ENCODE data around the gene MLPH.
"Not testable (repeated sequence)": the region's sequence is repeated elsewhere in the genome, so short reads cannot be mapped to it uniquely, and the experiment has no call there.

MLPH gene

DNA sequence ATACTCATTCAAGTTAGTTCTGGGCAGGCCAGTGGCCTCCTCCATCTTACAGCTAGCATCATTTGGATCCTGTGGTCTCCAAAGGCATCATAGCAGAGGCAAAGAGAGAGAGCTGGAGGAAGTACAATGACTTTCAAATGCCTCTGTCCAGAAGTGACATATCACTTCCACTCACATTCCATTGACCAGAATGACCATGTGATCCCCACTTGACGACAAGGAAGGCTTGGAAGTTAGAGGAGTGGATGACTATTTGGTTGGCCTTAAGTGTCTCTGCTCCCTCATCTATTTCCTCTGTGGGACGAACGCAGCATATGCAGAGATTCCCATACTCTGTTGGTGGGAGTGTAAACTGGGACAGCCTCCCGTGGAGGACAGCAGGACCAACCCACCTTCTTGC lies 27.8 kb upstream of the MLPH start:
- Histone ChIP-seq H3K4me3 (ENCODE audit: low read length) (no peak overlapping the region), H3K27me3 (ENCODE audit: insufficient read depth, low read length) (no peaks in the 10 kb centered on the region), H3K36me3 (ENCODE audit: insufficient read depth, low read length) (no peaks in the 10 kb centered on the region), H3K27ac (ENCODE audit: low read depth, low read length) (no peak overlapping the region), H3K9me3 (ENCODE audit: insufficient read depth, low read depth, low read length) (no peaks in the 10 kb centered on the region), H3K9ac (ENCODE audit: low read depth, low read length) (no peak overlapping the region), H3K4me1 (ENCODE audit: insufficient read depth, low read length) (no peaks in the 10 kb centered on the region)
- WGBS: 92% methylated on average over 3 of the region's 4 CpGs

DNA sequence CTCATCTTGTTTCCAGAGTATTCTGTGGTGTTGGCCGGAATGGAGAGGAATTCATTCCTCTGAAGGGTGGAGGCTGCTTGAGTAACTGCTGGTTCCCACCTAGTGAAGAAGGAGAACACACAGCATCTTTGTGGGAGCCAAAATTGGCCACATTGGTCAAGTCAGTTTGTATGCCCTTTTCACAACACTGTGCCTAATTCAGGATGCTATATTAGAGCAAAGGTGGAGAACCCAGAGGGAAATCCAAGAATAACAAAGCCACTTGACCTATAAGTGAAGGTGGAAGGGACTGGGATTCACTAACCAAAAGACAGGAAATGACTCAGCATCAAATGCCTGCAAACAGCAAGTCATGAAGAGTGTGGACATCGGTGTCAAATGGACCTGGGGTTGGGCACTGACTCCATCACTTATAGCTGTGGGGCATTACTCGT lies 27.3 kb upstream of the MLPH start:
- Histone ChIP-seq H3K9me3 (ENCODE audit: insufficient read depth, low read depth, low read length) (no peaks in the 10 kb centered on the region), H3K9ac (ENCODE audit: low read depth, low read length) (no peak overlapping the region), H3K4me3 (ENCODE audit: low read length) (no peak overlapping the region), H3K4me1 (ENCODE audit: insufficient read depth, low read length) (no peaks in the 10 kb centered on the region), H3K27ac (ENCODE audit: low read depth, low read length) (no peak overlapping the region), H3K27me3 (ENCODE audit: insufficient read depth, low read length) (no peaks in the 10 kb centered on the region), H3K36me3 (ENCODE audit: insufficient read depth, low read length) (no peaks in the 10 kb centered on the region)
- WGBS: 83% methylated on average over 3 of the region's 3 CpGs

DNA sequence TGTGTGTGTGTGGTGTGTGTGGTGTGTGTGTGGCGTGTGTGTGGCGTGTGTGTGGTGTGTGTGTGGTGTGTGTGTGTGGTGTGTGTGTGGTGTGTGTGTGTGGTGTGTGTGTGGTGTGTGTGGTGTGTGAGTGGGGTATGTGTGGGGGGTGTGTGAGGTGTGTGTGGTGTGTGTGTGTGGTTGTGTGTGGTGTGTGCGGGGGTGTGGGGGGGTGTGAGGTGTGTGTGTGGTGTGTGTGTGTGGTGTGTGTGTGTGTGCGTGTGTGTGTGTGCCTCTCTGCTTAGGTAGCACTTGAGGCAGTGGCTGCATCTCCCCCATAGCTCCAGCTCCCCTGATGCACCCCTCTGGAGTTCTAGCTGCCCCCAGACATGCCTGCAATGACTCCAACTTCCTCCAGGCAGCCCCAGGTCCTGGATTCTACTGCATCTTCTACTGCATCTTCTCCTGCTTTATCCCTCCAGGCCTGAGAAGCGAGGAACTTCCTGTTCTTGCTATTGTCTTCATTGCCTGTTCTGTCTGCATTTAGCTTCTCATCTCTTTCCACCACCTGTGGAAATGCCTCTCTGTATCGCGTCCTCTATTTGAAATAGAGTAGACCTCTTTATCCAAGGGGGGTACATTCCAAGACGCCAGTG lies 22.2 kb upstream of the MLPH start:
- H3K27ac ChIP-seq (ENCODE audit: low read depth, low read length): no peak overlapping the region
- no peaks in the 10 kb centered on the region for H3K27me3 ChIP-seq (ENCODE audit: insufficient read depth, low read length)
- no peaks in the 10 kb centered on the region for H3K36me3 ChIP-seq (ENCODE audit: insufficient read depth, low read length)
- no peak overlapping the region for H3K4me3 ChIP-seq (ENCODE audit: low read length)
- H3K9ac ChIP-seq (ENCODE audit: low read depth, low read length): no peak overlapping the region
- H3K4me1 ChIP-seq (ENCODE audit: insufficient read depth, low read length): no peaks in the 10 kb centered on the region
- H3K9me3 ChIP-seq (ENCODE audit: insufficient read depth, low read depth, low read length): no peaks in the 10 kb centered on the region
- WGBS: 91% methylated on average over 6 of the region's 8 CpGs

DNA sequence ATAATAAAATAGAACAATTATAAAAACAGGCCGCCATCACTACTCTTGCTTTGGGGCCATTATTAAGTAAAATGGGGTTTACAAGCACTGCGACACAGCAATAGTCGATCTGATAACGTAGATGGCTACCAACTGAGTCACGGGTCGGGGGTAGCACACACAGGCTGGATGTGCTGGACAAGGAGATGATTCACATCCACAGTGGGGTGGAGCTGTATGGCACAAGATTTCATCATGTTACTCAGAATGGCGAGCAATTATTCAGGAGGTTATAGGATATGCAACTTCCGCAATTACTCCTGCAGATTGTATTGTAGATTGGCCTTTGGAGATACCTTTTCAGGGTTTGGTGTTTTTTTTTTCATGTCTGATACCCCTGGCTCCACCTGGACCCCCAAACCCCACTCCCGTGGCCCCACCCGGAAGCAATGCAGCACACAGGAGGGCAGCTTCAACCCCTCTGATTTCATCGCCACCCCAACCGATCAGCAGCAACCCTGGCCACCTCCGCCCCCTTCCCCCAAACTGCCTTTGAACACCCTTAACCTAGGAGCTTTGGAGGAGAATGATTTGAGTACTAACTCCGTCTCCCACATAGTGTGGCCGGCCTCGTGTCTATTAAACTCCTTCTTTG lies 21.4 kb upstream of the MLPH start:
- H3K4me1 ChIP-seq (ENCODE audit: insufficient read depth, low read length): no peaks in the 10 kb centered on the region
- WGBS: 96% methylated on average over 16 of the region's 16 CpGs
- no peaks in the 10 kb centered on the region for H3K9me3 ChIP-seq (ENCODE audit: insufficient read depth, low read depth, low read length)
- H3K4me3 ChIP-seq (ENCODE audit: low read length): no peak overlapping the region
- no peak overlapping the region for H3K27ac ChIP-seq (ENCODE audit: low read depth, low read length)
- H3K36me3 ChIP-seq (ENCODE audit: insufficient read depth, low read length): no peaks in the 10 kb centered on the region
- no peak overlapping the region for H3K9ac ChIP-seq (ENCODE audit: low read depth, low read length)
- H3K27me3 ChIP-seq (ENCODE audit: insufficient read depth, low read length): no peaks in the 10 kb centered on the region

DNA sequence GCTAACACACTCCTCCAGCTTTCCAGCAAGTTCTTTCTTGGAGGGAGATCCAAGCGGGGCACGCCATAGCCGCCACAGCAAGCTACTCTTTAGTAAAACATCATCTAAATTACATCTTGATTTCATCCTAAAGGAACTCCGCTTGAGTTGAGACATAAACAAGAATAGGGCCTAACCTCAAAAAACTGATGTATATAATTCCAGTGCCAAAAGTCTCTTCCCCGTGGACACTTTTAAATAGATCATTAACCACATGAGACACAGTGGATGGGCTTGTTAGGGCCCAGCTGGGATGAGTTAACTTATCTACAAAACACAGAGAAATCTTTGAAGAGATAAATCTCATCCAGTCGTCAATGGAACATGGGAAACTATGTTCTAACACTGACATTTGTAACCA lies 20.8 kb upstream of the MLPH start:
- Histone ChIP-seq H3K36me3 (ENCODE audit: insufficient read depth, low read length) (no peaks in the 10 kb centered on the region), H3K27ac (ENCODE audit: low read depth, low read length) (no peak overlapping the region), H3K4me3 (ENCODE audit: low read length) (no peak overlapping the region), H3K9me3 (ENCODE audit: insufficient read depth, low read depth, low read length) (no peaks in the 10 kb centered on the region), H3K4me1 (ENCODE audit: insufficient read depth, low read length) (no peaks in the 10 kb centered on the region), H3K9ac (ENCODE audit: low read depth, low read length) (no peak overlapping the region), H3K27me3 (ENCODE audit: insufficient read depth, low read length) (no peaks in the 10 kb centered on the region)
- 92% methylated on average over 6 of the region's 6 CpGs for WGBS

DNA sequence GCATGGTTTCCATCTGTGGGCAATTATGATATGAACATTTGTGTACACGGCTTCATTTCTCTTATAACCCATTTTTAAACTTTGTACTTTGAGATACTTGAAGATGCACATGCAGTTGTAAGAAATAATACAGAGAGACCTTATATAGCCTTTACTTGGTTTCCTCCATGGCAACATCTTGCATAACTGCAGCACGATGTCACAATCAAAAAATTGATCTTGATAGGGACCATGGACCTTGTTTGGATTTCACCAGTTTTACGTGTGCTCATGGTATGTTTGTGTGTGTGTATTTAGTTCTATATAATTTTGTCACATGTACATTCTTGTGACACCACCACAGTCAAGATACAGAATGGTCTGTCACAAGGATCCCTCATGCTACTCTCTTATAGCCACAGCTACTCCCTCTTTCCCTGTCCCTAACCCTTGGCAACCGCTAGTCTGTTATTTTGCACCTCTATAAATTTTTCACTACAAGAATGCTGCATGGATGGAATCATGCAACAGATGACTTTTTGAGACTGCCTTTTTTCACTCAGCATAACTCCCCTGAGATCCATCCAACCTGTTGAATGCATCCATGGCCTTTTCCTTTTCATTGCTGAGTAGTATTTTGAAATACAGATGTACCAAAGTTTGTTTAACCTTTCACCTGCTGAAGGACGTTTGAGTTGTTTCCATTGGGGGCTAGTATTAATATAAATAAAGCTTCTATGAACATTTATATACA lies 19.4 kb upstream of the MLPH start:
- no peak overlapping the region for H3K27ac ChIP-seq (ENCODE audit: low read depth, low read length)
- no peaks in the 10 kb centered on the region for H3K4me1 ChIP-seq (ENCODE audit: insufficient read depth, low read length)
- no peaks in the 10 kb centered on the region for H3K27me3 ChIP-seq (ENCODE audit: insufficient read depth, low read length)
- no peak overlapping the region for H3K4me3 ChIP-seq (ENCODE audit: low read length)
- WGBS: 93% methylated on average over 3 of the region's 5 CpGs
- no peaks in the 10 kb centered on the region for H3K9me3 ChIP-seq (ENCODE audit: insufficient read depth, low read depth, low read length)
- no peaks in the 10 kb centered on the region for H3K36me3 ChIP-seq (ENCODE audit: insufficient read depth, low read length)
- H3K9ac ChIP-seq (ENCODE audit: low read depth, low read length): no peak overlapping the region

DNA sequence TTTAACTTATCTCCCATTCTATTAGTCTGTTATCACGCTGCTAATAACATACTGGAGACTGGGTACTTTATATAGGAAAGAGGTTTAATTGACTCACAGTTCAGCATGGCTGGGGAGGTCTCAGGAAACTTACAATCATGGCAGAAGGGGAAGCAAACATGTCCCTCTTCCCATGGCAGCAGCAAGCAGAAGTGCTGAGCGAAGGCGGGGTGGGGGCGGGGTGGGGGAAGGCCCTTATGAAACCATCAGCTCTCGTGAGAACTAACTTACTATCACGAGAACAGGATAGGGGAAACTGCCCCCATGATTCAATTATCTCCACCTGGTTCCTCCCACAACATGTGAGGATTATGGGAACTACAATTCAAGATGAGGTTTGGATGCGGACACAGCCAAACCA lies 17.6 kb upstream of the MLPH start:
- H3K9ac ChIP-seq (ENCODE audit: low read depth, low read length); H3K36me3 ChIP-seq (ENCODE audit: insufficient read depth, low read length); H3K9me3 ChIP-seq (ENCODE audit: insufficient read depth, low read depth, low read length); H3K27me3 ChIP-seq (ENCODE audit: insufficient read depth, low read length); H3K4me1 ChIP-seq (ENCODE audit: insufficient read depth, low read length); H3K4me3 ChIP-seq (ENCODE audit: low read length); H3K27ac ChIP-seq (ENCODE audit: low read depth, low read length): not testable (repeated sequence)
- 93% methylated on average over 4 of the region's 7 CpGs for WGBS

DNA sequence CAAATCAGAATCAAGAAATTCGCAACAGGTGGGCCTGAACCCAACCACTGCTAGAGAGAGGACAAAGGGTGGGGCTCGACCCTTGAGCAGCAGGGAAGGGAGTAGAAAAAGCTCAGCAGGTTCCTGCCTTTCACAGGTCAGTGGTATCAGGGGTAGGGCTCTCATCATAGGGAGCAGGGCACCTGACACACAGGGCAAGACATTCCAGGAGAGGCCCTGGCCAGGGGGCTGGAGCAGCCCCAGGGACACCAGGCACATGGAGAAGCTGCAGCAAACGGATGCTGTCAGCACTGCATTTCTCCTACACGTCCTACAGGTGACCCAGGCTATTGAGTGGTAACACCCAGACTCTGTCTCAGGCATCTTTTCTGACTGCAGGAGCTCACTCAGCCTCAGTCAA lies 17.2 kb upstream of the MLPH start:
- 83% methylated on average over 4 of the region's 4 CpGs for WGBS
- Histone ChIP-seq H3K9ac (ENCODE audit: low read depth, low read length) (no peak overlapping the region), H3K36me3 (ENCODE audit: insufficient read depth, low read length) (no peaks in the 10 kb centered on the region), H3K4me1 (ENCODE audit: insufficient read depth, low read length) (no peaks in the 10 kb centered on the region), H3K27ac (ENCODE audit: low read depth, low read length) (no peak overlapping the region), H3K27me3 (ENCODE audit: insufficient read depth, low read length) (no peaks in the 10 kb centered on the region), H3K4me3 (ENCODE audit: low read length) (no peak overlapping the region), H3K9me3 (ENCODE audit: insufficient read depth, low read depth, low read length) (no peaks in the 10 kb centered on the region)

DNA sequence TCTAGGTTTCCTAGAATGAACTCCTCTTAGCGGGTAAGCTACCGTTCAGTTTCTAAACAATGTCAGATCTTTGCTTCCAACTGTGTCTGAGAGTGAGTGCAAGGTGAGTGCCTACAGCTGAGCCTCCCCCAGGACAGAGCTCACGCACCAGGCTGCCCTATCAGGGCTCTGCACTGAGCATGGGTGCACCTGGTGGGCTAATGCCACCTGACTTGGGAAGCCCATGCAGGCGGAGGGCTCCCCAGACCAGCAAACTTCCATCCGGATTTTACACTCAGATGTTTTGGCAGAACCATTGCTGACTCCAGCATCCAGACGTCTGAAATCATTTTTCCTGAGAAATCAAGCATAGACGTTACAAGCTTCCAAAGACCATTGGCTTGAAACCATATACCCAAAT lies 16.1 kb upstream of the MLPH start:
- no peak overlapping the region for H3K9ac ChIP-seq (ENCODE audit: low read depth, low read length)
- H3K9me3 ChIP-seq (ENCODE audit: insufficient read depth, low read depth, low read length): no peaks in the 10 kb centered on the region
- 86% methylated on average over 7 of the region's 7 CpGs for WGBS
- peaks cover 4% of the 10 kb centered on the region for H3K27me3 ChIP-seq (ENCODE audit: insufficient read depth, low read length)
- no peaks in the 10 kb centered on the region for H3K36me3 ChIP-seq (ENCODE audit: insufficient read depth, low read length)
- no peaks in the 10 kb centered on the region for H3K4me1 ChIP-seq (ENCODE audit: insufficient read depth, low read length)
- H3K4me3 ChIP-seq (ENCODE audit: low read length): no peak overlapping the region
- H3K27ac ChIP-seq (ENCODE audit: low read depth, low read length): no peak overlapping the region

DNA sequence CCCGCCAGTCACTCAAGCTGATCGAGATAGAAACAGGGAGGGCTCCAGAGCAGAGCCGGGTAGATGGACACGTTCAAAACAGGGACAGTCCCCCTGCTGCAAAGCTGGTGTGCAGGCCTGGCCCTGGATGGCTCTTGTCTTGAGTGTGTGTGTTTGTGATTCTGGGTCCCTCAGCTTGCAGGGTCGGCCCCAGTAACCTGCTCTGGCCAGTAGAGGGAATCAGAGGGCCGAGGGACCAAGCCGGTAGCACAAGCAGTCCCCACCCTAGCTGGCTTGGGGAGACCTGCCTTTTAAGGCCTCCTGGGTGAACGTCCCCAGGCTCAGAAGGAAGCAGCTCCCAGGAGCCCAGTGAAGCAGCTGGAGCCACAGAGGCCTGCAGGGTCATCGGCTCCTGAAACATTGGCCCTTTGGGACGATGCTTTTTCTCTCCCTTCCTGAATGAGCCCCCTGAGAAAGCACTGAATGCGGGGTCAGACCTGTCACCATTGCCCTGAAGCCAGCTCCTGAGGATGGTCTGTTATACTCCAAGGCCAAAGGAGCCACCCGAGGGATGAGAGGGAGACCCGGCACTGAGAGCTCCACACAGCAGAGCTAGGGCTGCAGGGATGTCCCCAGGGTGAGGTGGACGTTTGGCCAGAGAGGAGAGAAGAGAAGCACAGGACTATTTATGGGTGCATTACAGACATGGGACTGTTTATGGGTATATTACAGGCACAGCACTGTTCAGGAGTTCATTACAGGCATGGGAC lies 15.4 kb upstream of the MLPH start:
- peaks cover 11% of the 10 kb centered on the region for H3K27me3 ChIP-seq (ENCODE audit: insufficient read depth, low read length)
- H3K36me3 ChIP-seq (ENCODE audit: insufficient read depth, low read length): no peaks in the 10 kb centered on the region
- no peaks in the 10 kb centered on the region for H3K9me3 ChIP-seq (ENCODE audit: insufficient read depth, low read depth, low read length)
- H3K4me3 ChIP-seq (ENCODE audit: low read length): no peak overlapping the region
- no peak overlapping the region for H3K27ac ChIP-seq (ENCODE audit: low read depth, low read length)
- no peaks in the 10 kb centered on the region; the same call in 1 of the 2 replicates for H3K4me1 ChIP-seq (ENCODE audit: insufficient read depth, low read length)
- H3K9ac ChIP-seq (ENCODE audit: low read depth, low read length): no peak overlapping the region
- WGBS: 57% methylated on average over 14 of the region's 14 CpGs

DNA sequence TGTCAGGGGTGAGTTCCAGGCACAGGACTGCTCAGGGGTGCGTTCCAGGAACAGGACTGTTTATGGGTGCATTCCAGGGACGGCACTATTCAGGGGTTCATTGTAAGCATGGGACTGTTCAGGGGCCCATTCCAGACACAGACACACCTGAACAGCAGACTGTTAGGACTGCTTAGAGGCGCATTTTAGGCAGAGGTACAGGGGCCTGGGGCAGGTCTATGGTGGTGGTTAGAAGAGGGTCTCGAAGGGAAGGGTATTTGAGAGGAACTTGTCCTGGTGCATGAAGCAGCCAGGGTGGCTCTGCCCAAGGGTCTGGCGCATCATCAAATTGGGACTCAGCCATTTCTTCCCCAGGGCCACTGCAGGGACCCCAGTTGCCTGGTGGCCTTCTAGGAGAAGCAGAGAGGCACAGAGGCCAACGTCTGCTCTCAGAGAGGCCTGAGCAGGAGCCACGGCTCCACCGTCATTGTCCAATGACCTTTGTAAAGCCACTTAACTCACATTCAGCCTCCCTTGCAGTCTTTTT lies 14.8 kb upstream of the MLPH start:
- Histone ChIP-seq H3K9me3 (ENCODE audit: insufficient read depth, low read depth, low read length) (no peaks in the 10 kb centered on the region), H3K4me1 (ENCODE audit: insufficient read depth, low read length) (no peaks in the 10 kb centered on the region; the same call in 1 of the 2 replicates), H3K9ac (ENCODE audit: low read depth, low read length) (no peak overlapping the region), H3K36me3 (ENCODE audit: insufficient read depth, low read length) (no peaks in the 10 kb centered on the region), H3K4me3 (ENCODE audit: low read length) (no peak overlapping the region), H3K27me3 (ENCODE audit: insufficient read depth, low read length) (peaks cover 17% of the 10 kb centered on the region), H3K27ac (ENCODE audit: low read depth, low read length) (no peak overlapping the region)
- whole genome bisulfite sequencing: 91% methylated on average over 8 of the region's 8 CpGs

Data from HUES64 (cell line).